ENCODE data around the gene TMEM207.

Gene TMEM207

DNA sequence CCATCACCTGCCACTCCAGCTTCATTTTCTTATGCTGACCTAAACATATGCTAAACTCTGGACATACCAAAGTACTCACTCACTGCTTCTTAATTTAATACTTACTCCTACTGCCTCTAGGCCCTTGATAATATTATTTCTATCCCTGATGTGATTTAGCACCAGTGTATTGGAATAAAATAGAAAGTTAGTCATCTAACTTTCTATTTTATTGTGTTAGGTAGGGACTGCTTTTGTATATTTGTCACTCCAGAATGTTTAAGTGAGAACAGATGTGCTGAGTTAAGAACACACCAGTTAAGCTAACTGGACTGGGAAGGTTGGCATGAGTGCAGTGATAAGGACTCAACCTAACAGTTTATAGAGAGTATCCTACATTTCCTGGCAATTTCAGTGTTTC is 68.3 kb downstream of the TMEM207 start:
- DNase-seq = no peak

DNA sequence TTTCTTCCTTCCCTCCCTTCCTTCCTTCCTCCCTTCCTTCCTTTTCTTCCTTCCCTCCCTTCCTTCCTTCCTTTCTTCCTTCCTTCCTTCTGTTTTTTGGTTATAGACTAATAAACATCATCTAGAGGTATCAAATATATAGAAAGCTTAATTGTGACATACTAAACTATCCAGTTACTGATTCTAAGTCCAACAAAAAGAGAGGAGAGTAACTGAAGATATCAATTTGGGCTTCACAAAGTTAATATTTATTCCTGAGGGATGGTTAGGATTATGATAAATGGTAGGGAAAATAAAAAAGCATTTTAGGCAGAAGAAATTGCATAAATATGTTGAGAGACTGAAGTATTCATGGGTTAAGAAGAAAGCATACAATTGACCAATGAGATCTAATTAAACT is 69.5 kb downstream of the TMEM207 start:
- DNase-seq = no peak

Measured in 8988T (cell line).